GM12872 (cell line): ENCODE measurements around the gene SEC23IP.

ENCODE experiments used
- TF ChIP-seq, protein P1 (sequence below): IDR thresholded peaks from 3 replicates; pipeline ENCODE4 v1.5.1; 2011; ENCODE audit warnings: low read depth, mild to moderate bottlenecking, low read length, moderate library complexity; ENCODE audit not compliant: insufficient read depth

The SEC23IP gene

DNA sequence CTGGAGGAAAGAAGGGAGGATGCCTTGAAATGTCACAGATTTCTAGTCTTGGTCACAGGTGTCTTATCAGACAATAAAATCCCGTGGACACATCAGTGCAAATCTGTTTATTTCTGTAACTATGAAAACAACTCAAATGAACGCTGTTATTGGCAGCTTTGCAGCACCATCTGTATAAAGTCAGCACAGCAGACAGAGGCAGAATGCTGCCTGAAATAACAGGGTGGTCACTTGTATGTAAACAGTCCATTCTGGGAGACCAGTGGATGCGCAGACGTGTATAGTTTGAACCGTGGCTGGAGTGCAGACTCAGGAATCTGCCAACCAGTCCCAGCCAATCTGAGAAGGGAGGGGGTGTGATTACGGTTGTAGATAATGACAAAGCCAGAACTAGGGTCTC is 54.8 kb downstream of the SEC23IP start:
- TF ChIP-seq, protein P1, sequence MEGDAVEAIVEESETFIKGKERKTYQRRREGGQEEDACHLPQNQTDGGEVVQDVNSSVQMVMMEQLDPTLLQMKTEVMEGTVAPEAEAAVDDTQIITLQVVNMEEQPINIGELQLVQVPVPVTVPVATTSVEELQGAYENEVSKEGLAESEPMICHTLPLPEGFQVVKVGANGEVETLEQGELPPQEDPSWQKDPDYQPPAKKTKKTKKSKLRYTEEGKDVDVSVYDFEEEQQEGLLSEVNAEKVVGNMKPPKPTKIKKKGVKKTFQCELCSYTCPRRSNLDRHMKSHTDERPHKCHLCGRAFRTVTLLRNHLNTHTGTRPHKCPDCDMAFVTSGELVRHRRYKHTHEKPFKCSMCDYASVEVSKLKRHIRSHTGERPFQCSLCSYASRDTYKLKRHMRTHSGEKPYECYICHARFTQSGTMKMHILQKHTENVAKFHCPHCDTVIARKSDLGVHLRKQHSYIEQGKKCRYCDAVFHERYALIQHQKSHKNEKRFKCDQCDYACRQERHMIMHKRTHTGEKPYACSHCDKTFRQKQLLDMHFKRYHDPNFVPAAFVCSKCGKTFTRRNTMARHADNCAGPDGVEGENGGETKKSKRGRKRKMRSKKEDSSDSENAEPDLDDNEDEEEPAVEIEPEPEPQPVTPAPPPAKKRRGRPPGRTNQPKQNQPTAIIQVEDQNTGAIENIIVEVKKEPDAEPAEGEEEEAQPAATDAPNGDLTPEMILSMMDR, result no peak

DNA sequence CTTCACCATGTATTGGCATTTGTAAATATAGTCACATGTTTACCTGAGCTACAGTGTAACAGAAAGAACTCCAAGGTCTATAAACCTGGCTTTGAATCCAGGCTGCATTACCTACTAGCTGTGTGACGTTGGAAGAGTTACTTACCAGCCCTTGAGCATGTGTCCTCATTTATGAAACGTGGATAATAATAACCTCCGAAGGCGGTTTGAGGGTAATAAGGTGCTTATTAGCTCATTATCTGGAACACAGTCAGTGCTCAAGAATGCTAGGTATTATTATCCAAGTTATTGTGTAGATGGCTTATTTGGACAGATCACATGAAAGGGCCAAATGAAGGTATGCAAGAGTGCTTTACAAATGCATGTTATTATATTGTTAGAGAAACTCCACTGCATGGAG is 64.9 kb downstream of the SEC23IP start:
- TF ChIP-seq, protein P1, result no peak

DNA sequence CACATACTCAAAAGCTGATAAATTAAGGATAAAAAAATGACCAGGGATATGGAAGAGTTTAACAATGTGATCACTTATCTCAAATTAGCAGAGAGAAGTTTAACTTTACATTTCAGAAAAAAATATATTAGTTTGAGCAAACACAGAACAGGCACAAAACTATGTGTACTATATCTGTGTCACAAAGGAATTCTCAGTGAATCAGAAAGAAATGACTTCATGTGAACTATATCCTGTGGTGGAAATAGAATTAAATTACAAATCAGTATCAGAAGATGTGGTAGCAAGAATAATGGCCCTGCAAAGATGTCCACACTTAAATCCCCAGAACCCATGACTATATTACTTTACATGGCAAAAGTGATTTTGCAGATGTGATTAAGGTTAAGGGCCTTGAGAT is 70.3 kb downstream of the SEC23IP start:
- TF ChIP-seq, protein P1, result no peak

DNA sequence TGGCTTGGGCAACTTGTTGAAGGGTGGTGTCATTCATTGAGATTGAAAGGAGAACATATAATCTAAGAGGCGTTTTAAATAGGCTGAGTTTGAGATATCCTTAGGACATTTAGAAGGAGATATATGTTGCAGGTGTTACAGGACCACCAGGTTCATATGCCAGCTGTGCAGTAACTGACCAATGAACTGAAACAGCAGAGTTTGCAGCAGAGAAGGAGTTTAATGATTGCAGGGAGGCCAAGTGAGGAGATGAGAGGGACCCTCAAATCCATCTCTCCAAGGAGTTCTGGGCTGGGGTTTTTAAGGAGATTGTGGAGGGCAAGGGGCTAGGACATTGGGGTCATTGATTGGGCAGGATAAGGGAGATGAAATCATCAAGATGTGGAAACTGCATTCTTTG is 74.5 kb downstream of the SEC23IP start:
- TF ChIP-seq, protein P1, result no peak

DNA sequence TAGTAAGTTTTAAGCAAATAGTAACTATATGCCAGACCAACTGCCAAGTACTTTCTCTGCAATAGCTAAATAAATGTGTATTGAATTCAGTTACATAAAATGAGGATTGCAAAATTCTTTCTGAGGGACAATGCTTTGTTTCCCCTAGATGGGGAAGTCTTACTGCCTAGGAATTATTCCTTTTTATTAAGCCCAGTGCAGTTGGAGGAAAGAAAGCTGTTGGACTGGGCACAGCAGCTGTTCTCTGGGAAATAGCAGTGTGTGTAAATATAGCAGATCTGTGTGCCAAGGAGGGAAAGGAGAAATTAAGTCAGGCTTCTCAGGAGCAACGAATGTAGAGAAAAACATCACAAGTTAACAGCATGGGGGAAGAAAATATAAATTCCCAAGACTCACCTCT is 77.1 kb downstream of the SEC23IP start:
- TF ChIP-seq, protein P1, result no peak

DNA sequence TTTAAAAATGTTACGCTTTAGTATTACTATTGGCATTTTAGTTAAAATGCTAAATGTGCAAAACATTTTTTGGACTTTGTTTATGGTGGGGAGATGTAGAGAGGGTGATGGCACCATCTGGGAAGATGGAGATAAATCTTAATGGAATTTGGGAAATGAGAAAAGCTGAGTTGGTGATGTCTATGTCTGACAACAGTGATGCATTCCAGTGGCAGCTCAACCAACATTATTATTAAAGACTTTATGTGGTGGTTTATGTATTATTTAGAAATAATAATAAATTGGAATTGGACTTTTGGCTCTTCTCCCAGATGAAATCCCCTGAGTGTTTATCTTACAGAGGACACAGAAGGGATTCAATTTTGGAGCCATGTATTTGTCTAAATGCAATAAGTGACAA is 77.6 kb downstream of the SEC23IP start:
- TF ChIP-seq, protein P1, result no peak

DNA sequence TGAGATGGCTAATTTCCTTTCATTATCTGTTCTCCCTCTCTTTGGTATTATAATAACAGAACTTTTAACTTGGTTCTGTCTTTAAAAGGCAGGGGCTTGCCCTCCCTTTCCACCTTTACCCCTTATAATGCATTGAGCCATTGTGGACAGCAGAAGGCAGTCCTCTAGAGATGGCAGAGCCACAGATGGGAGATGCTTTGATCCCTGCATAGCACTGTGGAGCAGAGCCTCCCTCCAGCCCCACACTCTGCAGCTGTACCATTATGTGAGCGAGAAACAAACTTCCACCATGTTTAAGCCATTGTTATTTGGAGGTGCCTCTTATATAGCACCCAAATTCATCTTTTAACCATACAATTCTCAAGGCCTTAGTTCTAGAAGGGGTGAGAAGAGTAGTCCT is 78.4 kb downstream of the SEC23IP start:
- TF ChIP-seq, protein P1, result no peak

DNA sequence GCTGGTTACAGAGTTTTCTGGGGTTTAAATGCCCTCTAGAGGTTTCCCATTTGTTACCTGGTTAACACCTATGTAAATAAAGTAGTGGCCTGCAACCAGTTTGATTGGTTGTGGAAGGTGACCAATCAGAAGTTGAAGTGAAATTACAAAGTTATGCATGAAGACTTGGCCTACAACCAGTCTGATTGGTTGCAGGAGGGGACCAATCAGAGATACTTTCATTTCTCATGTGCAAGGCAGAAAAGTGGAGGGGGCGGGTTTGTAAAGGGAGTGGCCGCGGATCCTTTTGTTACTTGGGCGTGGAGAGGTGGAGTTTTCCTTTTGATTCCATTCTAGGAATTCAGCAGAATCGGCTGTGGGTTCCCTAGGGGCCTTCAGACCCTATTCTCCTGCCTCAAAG is 80.8 kb downstream of the SEC23IP start:
- TF ChIP-seq, protein P1, result no peak
